Lung microvascular endothelial cell (primary cell): Measurements from ENCODE around the gene CST2. TPM values are rescaled to one million over a fixed set of nuclear protein-coding genes. Genes with fewer than 3 reads are reported as not detected.
"Not testable (repeated sequence)": the region's sequence is repeated elsewhere in the genome, so short reads cannot be mapped to it uniquely, and the experiment has no call there.

Source experiments
- DNase-seq, 2 donors: peaks; one replicate each; pipeline versions ENCODE4 v3.0.0 to v3.0.0-alpha.2; 2010; ENCODE audit warnings: low read depth in 2 of 2
- total RNA-seq: library from RNA; depleted of rRNA; stranded (reverse); fragments of >200 nt; gene quantifications from 2 replicates; pipeline ENCODE4 v1.2.1, GENCODE V29; 2014

CST2 gene
- not detected in 2 replicates for total RNA-seq

GRCh38 chr20:23826541-23827021 is at the start of gene CST2:
Gene CST2 (minus strand): TSS chr20:23826729. CDS start chr20:23826660, 69 bp downstream.
- no peak for DNase-seq

- no peak for DNase-seq
Measured at GRCh38 chr20:23875606-23876237, 49.2 kb upstream of the CST2 start.

GRCh38 chr20:23874747-23875146 is 48.2 kb upstream of the CST2 start:
- DNase-seq, result no peak

GRCh38 chr20:23873370-23874015 is 47.0 kb upstream of the CST2 start:
- DNase-seq, result no peak

- DNase-seq, result no peak
Measured at GRCh38 chr20:23872065-23872464, 45.5 kb upstream of the CST2 start.

- no peak for DNase-seq
Measured at GRCh38 chr20:23870461-23870860, 43.9 kb upstream of the CST2 start.

- DNase-seq, result no peak
Measured at GRCh38 chr20:23869520-23869919, 43.0 kb upstream of the CST2 start.

- no peak for DNase-seq
Measured at GRCh38 chr20:23868321-23868720, 41.8 kb upstream of the CST2 start.

GRCh38 chr20:23867152-23867776 is 40.7 kb upstream of the CST2 start:
- DNase-seq, result no peak

- not testable (repeated sequence) for DNase-seq
Measured at GRCh38 chr20:23860771-23861170, 34.2 kb upstream of the CST2 start.

- DNase-seq, result no peak
Measured at GRCh38 chr20:23857962-23858595, 31.6 kb upstream of the CST2 start.

GRCh38 chr20:23856736-23857135 is 30.2 kb upstream of the CST2 start:
- DNase-seq, result no peak

- no peak for DNase-seq
Measured at GRCh38 chr20:23856226-23856625, 29.7 kb upstream of the CST2 start.

- no peak for DNase-seq
Measured at GRCh38 chr20:23841693-23842092, 15.2 kb upstream of the CST2 start.

- no peak for DNase-seq
Measured at GRCh38 chr20:23835716-23836115, 9.2 kb upstream of the CST2 start.

GRCh38 chr20:23832775-23833513 is 6.4 kb upstream of the CST2 start:
- peak in 1 of 2 donors; percentile 16 for DNase-seq

GRCh38 chr20:23831961-23832360 is 5.4 kb upstream of the CST2 start:
- DNase-seq, result peak in 1 of 2 donors; percentile 68

- DNase-seq, result no peak
Measured at GRCh38 chr20:23823621-23824324, 2.8 kb downstream of the CST2 start.

- no peak for DNase-seq
Measured at GRCh38 chr20:23823111-23823510, 3.4 kb downstream of the CST2 start.

- DNase-seq, result peak in 1 of 2 donors; percentile 85
Measured at GRCh38 chr20:23820493-23820892, 6.0 kb downstream of the CST2 start.

- not testable (repeated sequence) for DNase-seq
Measured at GRCh38 chr20:23811559-23811958, 15.0 kb downstream of the CST2 start.
